GM12878 (cell line): ENCODE measurements around the gene SLC34A1. TPM values are rescaled to one million over a fixed set of nuclear protein-coding genes. Genes with fewer than 3 reads are reported as not detected.

Source experiments
- polyA plus RNA-seq, 11 experiments: library from polyadenylated mRNA; depleted of rRNA in 4 of 11; unstranded in 6 of 11; stranded (reverse) in 5 of 11; fragments of >200 nt; fragmentation: Nextera tagmentation in 4 of 11; fragmentation: Illumina TruSeq in 1 of 11; extraction: Ambion mirVana in 4 of 11; extraction: Trizol in 1 of 11; gene quantifications; 1 replicate in 1 of 11; 2 replicates in 10 of 11; pipeline versions ENCODE4 v1.2.1 to v1.2.3, GENCODE V29; 2011 to 2016; ENCODE audit warnings: inconsistent platforms in 2 of 11, missing spikeins in 2 of 11, low read depth in 1 of 11
- total RNA-seq, 4 experiments: library from RNA; depleted of rRNA in 3 of 4; stranded (reverse); fragments of >200 nt in 3 of 4; fragmentation: Illumina TruSeq in 1 of 4; extraction: Trizol in 1 of 4; gene quantifications; 2 replicates each; pipeline versions ENCODE4 v1.2.1 to v1.2.3, GENCODE V29; 2013 to 2021

Gene SLC34A1
- total and polyA plus RNA-seq, 10 of the 15 experiments (the other 5 are each of a cell fraction or from before 2014, with no cell fraction given): 0.03 to 0.14 (median 0.09) TPM; not detected in 2

Other genes with a start within 250 kb of the SLC34A1 start
Only the 7 nearest of the 16 such genes appear.
- gene MXD3, start 72.5 kb upstream of the SLC34A1 start, total RNA-seq (2014; rRNA removed): 26.9 and 27.4 TPM in 2 replicates
- gene MXD3, start 72.5 kb upstream of the SLC34A1 start, total RNA-seq (2014; rRNA removed; fragmentation: Illumina TruSeq; extraction: Trizol): 3.5 and 3.8 TPM in 2 replicates
- 20.5 and 26.7 TPM in 2 replicates for gene MXD3, start 72.5 kb upstream of the SLC34A1 start, total RNA-seq (2021)
- gene MXD3, start 72.5 kb upstream of the SLC34A1 start, polyA plus RNA-seq (2011; rRNA removed): 4.1 and 13.3 TPM in 2 replicates
- gene MXD3, start 72.5 kb upstream of the SLC34A1 start, polyA plus RNA-seq (2014; fragmentation: Illumina TruSeq; extraction: Trizol): 0.79 and 1.7 TPM in 2 replicates
- under 1 TPM; 0.24 to 0.93 TPM for gene MXD3, start 72.5 kb upstream of the SLC34A1 start, polyA plus RNA-seq (2014; fragmentation: Nextera tagmentation; extraction: Ambion mirVana)
- gene MXD3, start 72.5 kb upstream of the SLC34A1 start, polyA plus RNA-seq (2014; rRNA removed): 29.8 and 36.2 TPM in 2 replicates
- gene MXD3, start 72.5 kb upstream of the SLC34A1 start, polyA plus RNA-seq (2016; fragmentation: Nextera tagmentation; extraction: Ambion mirVana): 10 to 100 TPM; 13.7 to 15.5 TPM
- gene LMAN2, start 32.8 kb upstream of the SLC34A1 start, total RNA-seq (2014; rRNA removed): 184 and 207 TPM in 2 replicates
- gene LMAN2, start 32.8 kb upstream of the SLC34A1 start, total RNA-seq (2014; rRNA removed; fragmentation: Illumina TruSeq; extraction: Trizol): 98.9 and 112 TPM in 2 replicates
- 117 and 121 TPM in 2 replicates for gene LMAN2, start 32.8 kb upstream of the SLC34A1 start, total RNA-seq (2021)
- gene LMAN2, start 32.8 kb upstream of the SLC34A1 start, polyA plus RNA-seq (2011; rRNA removed): 55.9 and 104 TPM in 2 replicates
- 84.1 and 178 TPM in 2 replicates for gene LMAN2, start 32.8 kb upstream of the SLC34A1 start, polyA plus RNA-seq (2014; fragmentation: Illumina TruSeq; extraction: Trizol)
- 10 to 100 TPM in 1 of 2 experiments, 1 to 10 TPM in 1; 2.4 to 11.4 TPM for gene LMAN2, start 32.8 kb upstream of the SLC34A1 start, polyA plus RNA-seq (2014; fragmentation: Nextera tagmentation; extraction: Ambion mirVana)
- gene LMAN2, start 32.8 kb upstream of the SLC34A1 start, polyA plus RNA-seq (2014; rRNA removed): 179 and 230 TPM in 2 replicates
- 100 to 1,000 TPM; 252 to 264 TPM for gene LMAN2, start 32.8 kb upstream of the SLC34A1 start, polyA plus RNA-seq (2016; fragmentation: Nextera tagmentation; extraction: Ambion mirVana)
- gene RGS14, start 26.5 kb upstream of the SLC34A1 start, total RNA-seq (2014; rRNA removed): 56.5 and 68.1 TPM in 2 replicates
- gene RGS14, start 26.5 kb upstream of the SLC34A1 start, total RNA-seq (2014; rRNA removed; fragmentation: Illumina TruSeq; extraction: Trizol): 25.1 and 30.4 TPM in 2 replicates
- gene RGS14, start 26.5 kb upstream of the SLC34A1 start, total RNA-seq (2021): 65.6 and 72.9 TPM in 2 replicates
- gene RGS14, start 26.5 kb upstream of the SLC34A1 start, polyA plus RNA-seq (2011; rRNA removed): 28.8 and 57.1 TPM in 2 replicates
- gene RGS14, start 26.5 kb upstream of the SLC34A1 start, polyA plus RNA-seq (2014; fragmentation: Illumina TruSeq; extraction: Trizol): 4.4 and 35.8 TPM in 2 replicates
- 1 to 10 TPM in 1 of 2 experiments, under 1 TPM in 1; 0.19 to 1.3 TPM for gene RGS14, start 26.5 kb upstream of the SLC34A1 start, polyA plus RNA-seq (2014; fragmentation: Nextera tagmentation; extraction: Ambion mirVana)
- gene RGS14, start 26.5 kb upstream of the SLC34A1 start, polyA plus RNA-seq (2014; rRNA removed): 88.7 and 91.9 TPM in 2 replicates
- 10 to 100 TPM; 53.6 to 56.0 TPM for gene RGS14, start 26.5 kb upstream of the SLC34A1 start, polyA plus RNA-seq (2016; fragmentation: Nextera tagmentation; extraction: Ambion mirVana)
- not detected in 2 replicates for gene PFN3, start 16.2 kb downstream of the SLC34A1 start, total RNA-seq (2014; rRNA removed)
- not detected in 2 replicates for gene PFN3, start 16.2 kb downstream of the SLC34A1 start, total RNA-seq (2014; rRNA removed; fragmentation: Illumina TruSeq; extraction: Trizol)
- not detected in 2 replicates for gene PFN3, start 16.2 kb downstream of the SLC34A1 start, total RNA-seq (2021)
- gene PFN3, start 16.2 kb downstream of the SLC34A1 start, polyA plus RNA-seq (2011; rRNA removed): not detected in 2 replicates
- gene PFN3, start 16.2 kb downstream of the SLC34A1 start, polyA plus RNA-seq (2014; fragmentation: Illumina TruSeq; extraction: Trizol): not detected in 2 replicates
- not detected for gene PFN3, start 16.2 kb downstream of the SLC34A1 start, polyA plus RNA-seq (2014; fragmentation: Nextera tagmentation; extraction: Ambion mirVana)
- not detected in 2 replicates for gene PFN3, start 16.2 kb downstream of the SLC34A1 start, polyA plus RNA-seq (2014; rRNA removed)
- not detected for gene PFN3, start 16.2 kb downstream of the SLC34A1 start, polyA plus RNA-seq (2016; fragmentation: Nextera tagmentation; extraction: Ambion mirVana)
- 6.9 and 7.1 TPM in 2 replicates for gene F12, start 25.1 kb downstream of the SLC34A1 start, total RNA-seq (2014; rRNA removed)
- 0.49 and 0.74 TPM in 2 replicates for gene F12, start 25.1 kb downstream of the SLC34A1 start, total RNA-seq (2014; rRNA removed; fragmentation: Illumina TruSeq; extraction: Trizol)
- 5.8 and 7.1 TPM in 2 replicates for gene F12, start 25.1 kb downstream of the SLC34A1 start, total RNA-seq (2021)
- 2.3 and 5.2 TPM in 2 replicates for gene F12, start 25.1 kb downstream of the SLC34A1 start, polyA plus RNA-seq (2011; rRNA removed)
- gene F12, start 25.1 kb downstream of the SLC34A1 start, polyA plus RNA-seq (2014; fragmentation: Illumina TruSeq; extraction: Trizol): 0.25 and 0.82 TPM in 2 replicates
- under 1 TPM; 0.50 to 0.82 TPM for gene F12, start 25.1 kb downstream of the SLC34A1 start, polyA plus RNA-seq (2014; fragmentation: Nextera tagmentation; extraction: Ambion mirVana)
- gene F12, start 25.1 kb downstream of the SLC34A1 start, polyA plus RNA-seq (2014; rRNA removed): 5.9 and 9.9 TPM in 2 replicates
- gene F12, start 25.1 kb downstream of the SLC34A1 start, polyA plus RNA-seq (2016; fragmentation: Nextera tagmentation; extraction: Ambion mirVana): 10 to 100 TPM in 1 of 2 experiments, 1 to 10 TPM in 1; 9.7 to 11.3 TPM
- 82.3 and 90.7 TPM in 2 replicates for gene GRK6, start 42.2 kb downstream of the SLC34A1 start, total RNA-seq (2014; rRNA removed)
- gene GRK6, start 42.2 kb downstream of the SLC34A1 start, total RNA-seq (2014; rRNA removed; fragmentation: Illumina TruSeq; extraction: Trizol): 43.6 and 46.7 TPM in 2 replicates
- gene GRK6, start 42.2 kb downstream of the SLC34A1 start, total RNA-seq (2021): 118 and 124 TPM in 2 replicates
- 28.1 and 38.1 TPM in 2 replicates for gene GRK6, start 42.2 kb downstream of the SLC34A1 start, polyA plus RNA-seq (2011; rRNA removed)
- 8.6 and 31.1 TPM in 2 replicates for gene GRK6, start 42.2 kb downstream of the SLC34A1 start, polyA plus RNA-seq (2014; fragmentation: Illumina TruSeq; extraction: Trizol)
- 1 to 10 TPM in 1 of 2 experiments, under 1 TPM in 1; 0.79 to 2.6 TPM for gene GRK6, start 42.2 kb downstream of the SLC34A1 start, polyA plus RNA-seq (2014; fragmentation: Nextera tagmentation; extraction: Ambion mirVana)
- gene GRK6, start 42.2 kb downstream of the SLC34A1 start, polyA plus RNA-seq (2014; rRNA removed): 78.2 and 85.5 TPM in 2 replicates
- 10 to 100 TPM; 13.5 to 45.1 TPM for gene GRK6, start 42.2 kb downstream of the SLC34A1 start, polyA plus RNA-seq (2016; fragmentation: Nextera tagmentation; extraction: Ambion mirVana)
- gene PRR7, start 62.4 kb downstream of the SLC34A1 start, total RNA-seq (2014; rRNA removed): 12.0 and 15.3 TPM in 2 replicates
- gene PRR7, start 62.4 kb downstream of the SLC34A1 start, total RNA-seq (2014; rRNA removed; fragmentation: Illumina TruSeq; extraction: Trizol): 0.40 and 0.60 TPM in 2 replicates
- 15.7 and 15.9 TPM in 2 replicates for gene PRR7, start 62.4 kb downstream of the SLC34A1 start, total RNA-seq (2021)
- gene PRR7, start 62.4 kb downstream of the SLC34A1 start, polyA plus RNA-seq (2011; rRNA removed): 0.89 and 3.9 TPM in 2 replicates
- gene PRR7, start 62.4 kb downstream of the SLC34A1 start, polyA plus RNA-seq (2014; fragmentation: Illumina TruSeq; extraction: Trizol): 0.09 TPM in 1 of 2 replicates, not detected in the other
- not detected for gene PRR7, start 62.4 kb downstream of the SLC34A1 start, polyA plus RNA-seq (2014; fragmentation: Nextera tagmentation; extraction: Ambion mirVana)
- 18.8 and 21.0 TPM in 2 replicates for gene PRR7, start 62.4 kb downstream of the SLC34A1 start, polyA plus RNA-seq (2014; rRNA removed)
- 1 to 10 TPM; 4.6 TPM for gene PRR7, start 62.4 kb downstream of the SLC34A1 start, polyA plus RNA-seq (2016; fragmentation: Nextera tagmentation; extraction: Ambion mirVana)